DOHH2 (cell line): Measurements from ENCODE around the gene POLN.

Source experiments
- CTCF ChIP-seq: fragments of 200-600 bp; sonication (generic); IDR thresholded peaks from one replicate; pipeline ENCODE4 v1.5.1; 2014; ENCODE audit warnings: antibody characterized with exemption, mild to moderate bottlenecking, low read depth, low read length; ENCODE audit not compliant: poor library complexity, severe bottlenecking
- EZH2phosphoT487 ChIP-seq: fragments of 200-600 bp; sonication (generic); IDR thresholded peaks from 2 replicates; pipeline ENCODE4 v1.6.1; 2017; ENCODE audit warnings: borderline replicate concordance, mild to moderate bottlenecking, antibody characterized with exemption, low read length, moderate library complexity, mixed read lengths

GRCh38 chr4:2094545-2094944 lies 147.4 kb downstream of the POLN start:
- TF ChIP-seq EZH2phosphoT487 (no peak), CTCF (no peak)
